Globus pallidus (tissue), 1 donor: ENCODE results near the gene TAS2R38.

ENCODE experiments used
- DNase-seq: peaks from one replicate; pipeline ENCODE4 v3.0.0-alpha.2; 2015; ENCODE audit warnings: low spot score

The TAS2R38 gene

GRCh38 chr7:141975806-141976523 lies 2.4 kb upstream of the TAS2R38 start:
- DNase-seq = peak; percentile 52

GRCh38 chr7:141974831-141975230 lies 1.3 kb upstream of the TAS2R38 start:
- no peak for DNase-seq

GRCh38 chr7:141960687-141961422 lies 12.7 kb downstream of the TAS2R38 start:
- peak; percentile 53 for DNase-seq

GRCh38 chr7:141956084-141956483 lies 17.5 kb downstream of the TAS2R38 start:
- DNase-seq = peak; percentile 30

GRCh38 chr7:141954334-141954733 lies 19.2 kb downstream of the TAS2R38 start:
- DNase-seq = no peak

GRCh38 chr7:141952461-141952860 lies 21.1 kb downstream of the TAS2R38 start:
- no peak for DNase-seq

GRCh38 chr7:141950806-141951205 lies 22.8 kb downstream of the TAS2R38 start:
- no peak for DNase-seq

GRCh38 chr7:141949911-141950310 lies 23.7 kb downstream of the TAS2R38 start:
- DNase-seq = no peak

- DNase-seq = no peak
These were observed 24.1 kb downstream of the TAS2R38 start for GRCh38 chr7:141949451-141949850.

- no peak for DNase-seq
These were observed 24.6 kb downstream of the TAS2R38 start for GRCh38 chr7:141949021-141949420.

- DNase-seq = no peak
These were observed 26.8 kb downstream of the TAS2R38 start, which contains the start of gene CLEC5A for GRCh38 chr7:141946796-141947195. Gene CLEC5A (minus strand): TSS chr7:141946974. CDS start chr7:141946292, 682 bp downstream.

GRCh38 chr7:141945356-141945755 lies 28.2 kb downstream of the TAS2R38 start:
- DNase-seq = peak; percentile 13

- no peak for DNase-seq
These were observed 28.8 kb downstream of the TAS2R38 start for GRCh38 chr7:141944811-141945210.

- no peak for DNase-seq
These were observed 29.7 kb downstream of the TAS2R38 start for GRCh38 chr7:141943846-141944245.

GRCh38 chr7:141941075-141941474 lies 32.5 kb downstream of the TAS2R38 start:
- no peak for DNase-seq

- no peak for DNase-seq
These were observed 43.4 kb downstream of the TAS2R38 start for GRCh38 chr7:141930211-141930610.

GRCh38 chr7:141928845-141929195 lies 44.8 kb downstream of the TAS2R38 start:
- DNase-seq = no peak

GRCh38 chr7:141928146-141928844 lies 45.3 kb downstream of the TAS2R38 start:
- DNase-seq = no peak
